Ovary (tissue), 3 donors: Measurements from ENCODE around the gene NHSL2.

ENCODE experiments used
- EP300 ChIP-seq: sonication (generic); formaldehyde crosslinking; IDR thresholded peaks from one replicate; pipeline ENCODE4 v1.6.1; 2017; ENCODE audit warnings: antibody characterized with exemption
- TF ChIP-seq, protein P1 (sequence below), 3 donors: fragments of 450-650 bp in 2 of 3; fragments of 200-600 bp in 1 of 3; IDR thresholded peaks; one replicate each; pipeline versions ENCODE4 v1.5.1 to v1.8.0; 2016 to 2022; ENCODE audit warnings: antibody characterized with exemption in 3 of 3, mild to moderate bottlenecking in 1 of 3
- donor health status: DM: no; HTN: no; CAD: no.

DNA sequence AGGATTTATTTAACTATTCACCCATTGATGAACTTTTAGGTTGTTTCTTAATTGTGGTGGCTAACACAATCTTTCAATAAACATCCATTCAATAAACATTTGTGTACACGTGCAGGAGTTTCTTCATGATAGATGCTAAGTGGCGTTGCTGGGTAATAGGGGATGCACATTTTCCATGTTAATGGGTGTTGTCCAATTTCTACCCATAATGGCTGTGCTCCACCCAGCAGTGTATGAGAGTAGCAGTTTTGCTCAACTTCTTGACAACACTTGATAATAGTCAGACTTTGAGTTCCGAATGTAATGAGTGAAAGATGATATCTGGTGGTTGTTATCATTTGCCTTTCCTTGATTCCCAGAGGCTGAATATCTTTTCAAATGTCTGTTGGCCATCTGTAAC is 104.7 kb downstream of the NHSL2 start:
- TF ChIP-seq, protein P1, sequence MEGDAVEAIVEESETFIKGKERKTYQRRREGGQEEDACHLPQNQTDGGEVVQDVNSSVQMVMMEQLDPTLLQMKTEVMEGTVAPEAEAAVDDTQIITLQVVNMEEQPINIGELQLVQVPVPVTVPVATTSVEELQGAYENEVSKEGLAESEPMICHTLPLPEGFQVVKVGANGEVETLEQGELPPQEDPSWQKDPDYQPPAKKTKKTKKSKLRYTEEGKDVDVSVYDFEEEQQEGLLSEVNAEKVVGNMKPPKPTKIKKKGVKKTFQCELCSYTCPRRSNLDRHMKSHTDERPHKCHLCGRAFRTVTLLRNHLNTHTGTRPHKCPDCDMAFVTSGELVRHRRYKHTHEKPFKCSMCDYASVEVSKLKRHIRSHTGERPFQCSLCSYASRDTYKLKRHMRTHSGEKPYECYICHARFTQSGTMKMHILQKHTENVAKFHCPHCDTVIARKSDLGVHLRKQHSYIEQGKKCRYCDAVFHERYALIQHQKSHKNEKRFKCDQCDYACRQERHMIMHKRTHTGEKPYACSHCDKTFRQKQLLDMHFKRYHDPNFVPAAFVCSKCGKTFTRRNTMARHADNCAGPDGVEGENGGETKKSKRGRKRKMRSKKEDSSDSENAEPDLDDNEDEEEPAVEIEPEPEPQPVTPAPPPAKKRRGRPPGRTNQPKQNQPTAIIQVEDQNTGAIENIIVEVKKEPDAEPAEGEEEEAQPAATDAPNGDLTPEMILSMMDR (IDR thresholded peaks at IDR 0.05) = no peak
- TF ChIP-seq EP300 = no peak
